HG03045 (cell line): ENCODE measurements around the gene BIRC2.

Experiments
- ATAC-seq: cut with Tn5 transposase; IDR thresholded peaks from one replicate; pipeline ENCODE4 v1.9.1; 2021; ENCODE audit warnings: mild to moderate bottlenecking, moderate library complexity; ENCODE audit not compliant: unreplicated experiment

The BIRC2 gene

DNA sequence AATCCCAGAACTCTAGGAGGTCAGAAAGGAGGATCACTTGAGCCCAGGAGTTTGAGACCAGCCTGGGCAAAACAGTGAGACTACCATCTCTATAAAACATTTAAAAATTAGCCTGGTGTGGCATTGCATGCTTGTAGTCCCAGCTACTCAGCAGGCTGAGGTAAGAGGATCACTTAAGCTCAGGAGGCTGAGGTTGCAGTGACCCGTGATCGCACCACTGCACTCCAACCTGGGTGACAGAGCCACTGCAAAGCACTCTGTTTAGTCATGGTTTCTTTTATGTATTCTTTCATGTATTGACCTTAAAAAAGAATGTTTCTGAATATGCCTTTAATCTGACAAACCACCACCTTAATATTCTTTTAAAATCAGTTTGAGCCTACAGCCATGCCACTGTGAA is 52.2 kb downstream of the BIRC2 start:
- ATAC-seq: no peak

- no peak for ATAC-seq
Measured at GRCh38 chr11:102400603-102401002, 53.6 kb downstream of the BIRC2 start.

GRCh38 chr11:102401905-102402304 is 54.9 kb downstream of the BIRC2 start:
- ATAC-seq: no peak

- ATAC-seq: no peak
Measured at GRCh38 chr11:102402548-102402947, 55.5 kb downstream of the BIRC2 start.

- ATAC-seq: no peak
Measured at GRCh38 chr11:102405501-102405900, 58.5 kb downstream of the BIRC2 start.

GRCh38 chr11:102406099-102406498 is 59.1 kb downstream of the BIRC2 start:
- no peak for ATAC-seq

DNA sequence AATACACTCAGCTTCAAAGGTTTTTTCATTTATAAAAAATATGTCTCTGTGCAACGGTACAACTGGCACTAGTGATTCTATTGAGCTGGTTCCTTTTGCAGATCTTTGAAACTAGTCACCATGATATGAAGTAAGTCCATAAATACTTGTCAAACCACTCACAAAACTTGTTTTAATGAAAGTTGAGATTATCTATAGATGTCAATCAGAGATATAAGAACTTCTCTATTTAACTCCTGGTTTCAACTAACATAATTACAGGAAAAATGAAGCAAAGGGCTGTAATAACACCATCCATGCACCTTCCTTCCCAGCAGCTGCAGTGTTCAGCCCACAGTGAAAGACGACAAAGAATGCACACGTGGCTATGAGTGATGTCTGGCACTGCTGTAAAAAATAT is 60.9 kb downstream of the BIRC2 start:
- no peak for ATAC-seq

DNA sequence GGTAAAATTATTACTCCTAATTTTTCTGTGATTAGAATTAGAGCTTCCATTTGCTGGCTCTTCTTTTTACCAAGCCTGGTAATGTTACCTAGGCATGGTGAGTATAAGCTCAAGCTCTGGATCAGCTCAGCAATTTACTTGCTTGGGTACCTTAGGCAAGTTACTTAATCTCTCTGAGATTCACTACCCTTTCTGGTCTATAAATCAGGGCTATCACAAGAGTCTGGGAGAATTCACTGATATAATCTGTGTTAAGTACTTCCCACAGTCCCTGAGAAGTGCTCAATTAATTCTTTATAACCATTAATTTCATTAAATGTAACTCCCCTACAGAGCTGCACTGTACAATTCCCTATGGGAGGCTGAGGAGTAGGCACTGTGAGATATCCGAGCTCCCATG is 61.3 kb downstream of the BIRC2 start:
- no peak for ATAC-seq

DNA sequence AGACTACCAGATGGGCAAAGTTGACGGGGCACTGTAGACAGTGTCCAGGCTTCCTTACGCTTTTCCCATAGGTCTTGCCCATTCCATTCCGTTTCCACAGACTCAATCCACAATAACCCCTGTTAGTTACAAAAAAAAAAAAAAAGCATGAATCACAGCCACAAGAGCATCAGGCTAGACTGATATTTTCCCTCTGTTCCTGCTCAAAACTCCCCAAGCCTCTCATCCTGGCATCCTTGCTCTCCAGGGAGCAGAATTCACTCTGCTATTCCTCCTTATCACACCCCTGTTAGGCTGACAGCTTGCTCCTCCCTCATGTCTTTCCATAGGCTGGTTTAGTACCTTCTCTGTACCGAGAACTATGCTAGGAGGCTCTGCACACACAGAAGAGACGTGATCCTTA is 63.4 kb downstream of the BIRC2 start:
- no peak for ATAC-seq

DNA sequence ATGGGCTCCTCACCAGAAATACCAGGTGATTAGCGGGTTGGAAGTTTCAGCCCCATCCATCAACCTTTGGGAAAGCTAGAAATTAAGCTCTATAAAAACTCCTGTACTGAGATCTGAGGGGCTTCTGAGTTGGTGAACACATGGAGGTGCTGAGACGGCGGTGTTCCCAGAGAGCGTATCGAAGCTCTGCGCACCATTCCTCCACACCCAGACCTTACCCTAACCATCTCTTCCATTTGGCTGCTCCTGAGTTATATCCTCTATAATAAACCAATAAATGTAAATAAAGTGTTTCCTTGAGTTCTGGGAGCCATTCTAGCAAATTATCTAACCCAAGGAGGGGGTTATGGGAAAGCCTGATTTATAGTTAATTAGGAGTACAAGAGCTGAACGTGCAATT is 64.1 kb downstream of the BIRC2 start:
- no peak for ATAC-seq

GRCh38 chr11:102413497-102413896 is 66.5 kb downstream of the BIRC2 start:
- no peak for ATAC-seq

DNA sequence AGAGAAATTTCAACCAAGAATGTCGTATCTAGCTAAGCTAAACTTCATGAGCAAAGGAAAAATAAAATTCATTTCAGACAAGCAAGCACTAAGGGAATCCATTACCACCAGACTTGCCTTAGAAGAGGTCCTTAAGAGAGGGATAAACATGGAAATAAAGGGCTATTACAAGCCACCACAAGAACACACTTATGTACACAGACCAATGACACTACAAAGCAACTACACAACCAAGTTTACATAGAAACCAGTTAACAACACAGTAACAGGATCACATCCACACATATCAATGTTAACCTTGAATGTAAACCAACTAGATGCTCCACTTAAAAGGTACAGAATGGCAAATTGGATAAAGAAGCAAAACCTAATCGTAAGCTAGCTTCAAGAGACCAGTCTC is 67.5 kb downstream of the BIRC2 start:
- ATAC-seq: no peak

- ATAC-seq: no peak
Measured at GRCh38 chr11:102415304-102415916, 68.4 kb downstream of the BIRC2 start.

DNA sequence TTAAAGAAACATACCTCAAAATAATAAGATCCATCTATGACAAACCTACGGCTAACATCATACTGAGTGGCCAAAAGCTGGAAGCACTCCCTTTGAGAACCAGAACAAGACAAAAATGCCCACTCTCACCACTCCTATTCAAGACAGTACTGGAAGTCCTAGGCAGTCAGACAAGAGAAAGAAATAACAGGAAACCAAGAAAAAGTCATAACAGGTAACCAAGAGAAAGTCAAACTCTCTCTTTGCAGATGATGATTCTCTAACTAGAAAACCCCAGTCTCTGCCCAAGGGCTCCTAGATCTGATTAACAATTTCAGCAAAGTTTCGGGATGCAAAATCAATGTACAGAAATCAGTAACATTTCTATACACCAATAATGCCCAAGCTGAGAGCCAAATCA is 70.0 kb downstream of the BIRC2 start:
- no peak for ATAC-seq

DNA sequence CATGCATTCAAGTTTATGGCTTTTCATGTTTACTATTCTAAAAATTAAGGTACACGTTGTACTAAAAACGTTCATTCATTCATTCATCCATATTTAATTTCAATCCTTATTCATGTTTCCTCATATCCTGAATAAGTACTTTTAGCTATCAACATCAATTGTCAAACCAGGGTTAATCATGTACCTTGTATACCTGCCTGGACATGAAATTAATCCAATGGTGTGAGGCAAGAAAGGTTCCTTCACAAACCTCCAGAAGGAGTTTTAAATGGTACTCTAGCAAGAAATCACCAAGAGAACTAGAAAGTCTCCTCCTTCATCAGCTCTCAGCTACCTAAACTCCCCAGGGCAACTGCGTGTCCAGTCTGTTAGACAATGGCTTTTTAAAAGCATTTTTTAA is 72.2 kb downstream of the BIRC2 start:
- no peak for ATAC-seq

DNA sequence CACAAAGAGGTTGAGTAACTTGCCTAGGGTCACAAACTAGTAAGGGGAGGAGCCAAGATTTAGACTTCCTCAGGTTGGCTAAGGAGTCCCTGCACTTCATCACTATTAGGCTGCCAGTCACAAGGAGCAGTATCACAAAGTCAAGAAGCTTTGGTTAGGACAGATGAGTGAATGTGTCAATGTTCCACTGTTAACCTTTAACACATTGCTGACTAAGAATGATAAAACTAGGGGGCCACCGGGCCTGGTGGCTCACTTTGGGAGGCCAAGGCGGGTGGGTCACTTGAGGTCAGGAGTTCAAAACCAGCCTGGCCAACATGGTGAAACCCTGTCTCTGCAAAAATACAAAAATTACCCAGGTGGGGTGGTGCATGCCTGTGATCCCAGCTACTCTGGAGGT is 73.5 kb downstream of the BIRC2 start:
- ATAC-seq: peak; percentile 70

- no peak for ATAC-seq
Measured at GRCh38 chr11:102421261-102421660, 74.2 kb downstream of the BIRC2 start.

DNA sequence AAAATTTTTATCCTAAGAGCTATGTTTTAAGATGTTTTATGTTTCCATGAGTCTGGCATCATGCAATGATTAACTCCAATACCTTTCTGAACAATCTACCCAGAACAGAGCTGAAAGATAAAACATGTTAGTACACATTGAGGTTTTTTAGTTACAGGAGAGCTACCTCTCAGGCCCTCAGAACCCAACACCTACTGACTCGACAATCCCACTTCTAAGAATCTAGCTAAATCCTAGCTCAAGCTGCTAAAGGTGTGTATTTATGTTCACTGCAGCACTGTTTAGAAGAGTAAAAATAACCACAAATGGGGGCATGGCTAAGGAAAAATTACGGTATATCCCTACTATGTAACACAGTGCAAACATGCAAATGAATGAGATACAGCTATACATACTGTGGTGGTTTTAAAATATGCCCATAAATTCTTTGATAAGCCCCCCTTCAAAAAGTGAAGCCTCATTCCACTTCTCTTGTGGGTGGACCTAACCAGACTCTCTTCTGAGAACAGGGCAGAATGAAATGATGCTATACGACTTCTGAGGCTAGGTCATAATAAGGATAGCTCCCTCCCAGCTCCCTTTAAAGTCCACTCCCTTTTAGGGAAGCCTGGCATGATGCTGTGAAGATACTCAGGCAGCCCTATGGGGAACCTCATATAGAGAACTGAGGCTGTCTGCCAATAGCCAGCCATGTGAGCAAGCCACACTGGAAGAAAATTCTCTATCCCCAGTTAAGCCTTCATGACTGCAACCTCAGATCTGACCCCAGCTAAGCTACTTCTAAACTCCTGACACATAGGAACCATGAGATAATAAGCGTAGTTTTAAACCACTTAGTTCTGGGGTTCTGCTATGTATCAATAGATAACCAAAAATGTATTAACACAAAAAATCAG is 76.1 kb downstream of the BIRC2 start:
- ATAC-seq: no peak

GRCh38 chr11:102423936-102424335 is 76.9 kb downstream of the BIRC2 start:
- no peak for ATAC-seq

- ATAC-seq: no peak
Measured at GRCh38 chr11:102426000-102426399, 79.0 kb downstream of the BIRC2 start.

DNA sequence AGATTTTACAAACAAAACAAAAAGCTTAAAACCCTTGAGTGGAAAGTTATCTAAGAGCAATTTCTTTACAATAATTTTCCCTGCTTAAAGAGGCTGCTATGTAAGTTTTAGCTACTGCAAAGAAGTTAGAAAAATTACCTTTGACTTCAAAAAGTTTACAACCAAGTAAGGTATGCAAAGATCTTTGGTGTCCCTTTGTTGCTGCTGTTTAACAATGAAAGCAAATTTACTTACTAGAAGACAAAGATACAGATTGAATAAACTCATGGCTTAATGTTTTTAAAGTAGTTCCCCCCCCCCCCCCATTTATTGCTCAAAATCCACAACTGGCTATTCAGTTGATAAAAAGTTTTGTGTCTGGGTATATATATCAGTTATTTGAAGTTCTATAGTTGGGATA is 79.6 kb downstream of the BIRC2 start:
- ATAC-seq: no peak

DNA sequence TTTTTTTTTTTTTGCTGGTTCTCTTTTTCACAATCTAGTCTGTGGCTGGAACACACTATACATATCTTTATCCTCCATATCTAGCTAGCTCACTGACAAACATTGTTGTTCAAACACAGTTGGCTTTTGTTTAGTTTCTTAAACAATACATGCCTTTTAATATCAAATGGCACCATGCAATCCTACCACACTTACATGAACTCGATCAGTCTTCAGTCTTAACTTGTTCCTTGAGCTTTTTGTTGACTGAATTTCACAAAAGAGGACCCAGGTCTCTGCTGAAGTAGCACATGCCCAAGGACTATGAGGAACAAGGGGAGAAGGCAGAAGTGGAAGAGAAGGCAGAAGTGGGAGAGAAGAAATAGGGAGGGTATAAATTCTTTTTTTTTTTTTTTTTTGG is 80.1 kb downstream of the BIRC2 start:
- ATAC-seq: no peak
